Measurements from ENCODE around the gene PAK5. TPM values are rescaled to one million over a fixed set of nuclear protein-coding genes. Genes with fewer than 3 reads are reported as not detected.

PAK5 gene
- total and polyA plus RNA-seq, 11 donors = not detected

GRCh38 chr20:9758752-9759151, 80.1 kb downstream of the PAK5 start:
- no peak for ATAC-seq
- intact Hi-C loops (cut with DNase I) = no loop called here
- TF ChIP-seq POLR2A (IDR thresholded peaks at IDR 0.05) = no peak
- TF ChIP-seq, protein P1, sequence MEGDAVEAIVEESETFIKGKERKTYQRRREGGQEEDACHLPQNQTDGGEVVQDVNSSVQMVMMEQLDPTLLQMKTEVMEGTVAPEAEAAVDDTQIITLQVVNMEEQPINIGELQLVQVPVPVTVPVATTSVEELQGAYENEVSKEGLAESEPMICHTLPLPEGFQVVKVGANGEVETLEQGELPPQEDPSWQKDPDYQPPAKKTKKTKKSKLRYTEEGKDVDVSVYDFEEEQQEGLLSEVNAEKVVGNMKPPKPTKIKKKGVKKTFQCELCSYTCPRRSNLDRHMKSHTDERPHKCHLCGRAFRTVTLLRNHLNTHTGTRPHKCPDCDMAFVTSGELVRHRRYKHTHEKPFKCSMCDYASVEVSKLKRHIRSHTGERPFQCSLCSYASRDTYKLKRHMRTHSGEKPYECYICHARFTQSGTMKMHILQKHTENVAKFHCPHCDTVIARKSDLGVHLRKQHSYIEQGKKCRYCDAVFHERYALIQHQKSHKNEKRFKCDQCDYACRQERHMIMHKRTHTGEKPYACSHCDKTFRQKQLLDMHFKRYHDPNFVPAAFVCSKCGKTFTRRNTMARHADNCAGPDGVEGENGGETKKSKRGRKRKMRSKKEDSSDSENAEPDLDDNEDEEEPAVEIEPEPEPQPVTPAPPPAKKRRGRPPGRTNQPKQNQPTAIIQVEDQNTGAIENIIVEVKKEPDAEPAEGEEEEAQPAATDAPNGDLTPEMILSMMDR (IDR thresholded peaks at IDR 0.05) = no peak
- WGBS, 4 donors = 41 to 59% (median 47%) methylated on average over 1 of the region's 1 CpG
- Histone ChIP-seq H3K27ac (no peak overlapping the region), H3K4me3 (no peak overlapping the region), H3K27me3 (no peaks in the 10 kb centered on the region), H3K9me3 (peaks cover 0 to 21% (median 5%) of the 10 kb centered on the region in 12 donors), H3K36me3 (no peaks in the 10 kb centered on the region), H3K4me1 (no peaks in the 10 kb centered on the region)
- DNase-seq = no peak

DNA sequence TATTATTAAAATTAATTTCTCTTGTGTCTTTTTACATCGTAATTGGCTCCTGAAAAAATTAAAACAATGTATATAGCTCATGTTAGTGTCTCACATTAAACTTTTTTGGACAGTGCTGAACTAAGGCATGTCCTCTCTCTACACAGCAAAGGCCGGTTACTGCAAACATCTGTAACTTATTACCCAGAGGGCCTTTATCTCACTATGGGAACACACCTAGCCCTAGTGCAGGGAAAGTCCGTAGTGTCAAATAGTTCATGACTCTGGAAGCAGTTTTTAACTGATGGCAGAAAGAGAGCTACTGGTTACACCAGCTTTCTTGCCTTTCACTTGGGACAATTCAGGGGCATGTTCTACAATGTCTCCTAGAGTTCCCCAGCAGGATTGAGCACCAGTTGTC, 82.2 kb downstream of the PAK5 start:
- no peak overlapping the region for H3K27ac ChIP-seq
- peaks cover 0 to 11% (median 2%) of the 10 kb centered on the region in 12 donors for H3K9me3 ChIP-seq
- TF ChIP-seq, protein P1 (IDR thresholded peaks at IDR 0.05) = no peak
- no peak for TF ChIP-seq POLR2A (IDR thresholded peaks at IDR 0.05)
- no peak overlapping the region for H3K4me3 ChIP-seq
- H3K4me1 ChIP-seq = no peaks in the 10 kb centered on the region
- 70 to 78% (median 72%) methylated on average over 3 of the region's 3 CpGs for WGBS, 4 donors
- intact Hi-C loops (cut with DNase I) = no loop called here
- no peaks in the 10 kb centered on the region for H3K27me3 ChIP-seq
- H3K36me3 ChIP-seq = no peaks in the 10 kb centered on the region
- no peak for ATAC-seq
- DNase-seq = no peak

GRCh38 chr20:9755301-9755700, 83.6 kb downstream of the PAK5 start:
- H3K4me3 ChIP-seq = no peak overlapping the region
- WGBS, 4 donors = 28 to 62% (median 57%) methylated on average over 1 of the region's 1 CpG
- TF ChIP-seq, protein P1 (IDR thresholded peaks at IDR 0.05) = no peak
- H3K27ac ChIP-seq = no peak overlapping the region
- DNase-seq (no peak), ATAC-seq (no peak)
- no peaks in the 10 kb centered on the region for H3K4me1 ChIP-seq
- H3K27me3 ChIP-seq = no peaks in the 10 kb centered on the region
- no peaks in the 10 kb centered on the region for H3K9me3 ChIP-seq
- intact Hi-C loops (cut with DNase I) = no loop called here
- H3K36me3 ChIP-seq = no peaks in the 10 kb centered on the region

DNA sequence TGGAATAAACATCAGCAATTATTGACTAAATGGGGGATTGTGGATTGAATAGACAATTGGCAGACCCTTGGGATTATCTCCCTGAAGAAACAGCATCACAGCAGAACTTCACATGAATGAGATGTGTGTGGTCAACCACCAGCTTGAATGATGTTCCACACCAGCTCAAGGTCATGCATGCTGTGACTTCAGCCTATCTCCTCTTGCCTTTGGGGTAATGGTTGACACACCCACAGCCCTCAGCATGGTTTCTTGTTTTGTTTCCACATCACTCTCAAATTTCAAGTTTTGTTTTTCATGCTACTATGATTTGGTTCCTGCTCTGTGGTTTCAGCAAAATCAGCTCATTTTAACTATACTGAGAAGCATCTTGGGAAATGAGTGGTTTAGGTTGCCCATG, 94.3 kb downstream of the PAK5 start:
- Histone ChIP-seq H3K4me1 (no peaks in the 10 kb centered on the region), H3K27ac (no peak overlapping the region), H3K4me3 (no peak overlapping the region), H3K27me3 (no peaks in the 10 kb centered on the region), H3K9me3 (peaks cover 0 to 7% (median 0%) of the 10 kb centered on the region in 12 donors), H3K36me3 (no peaks in the 10 kb centered on the region)
- DNase-seq = no peak
- ATAC-seq = no peak
- no peak for TF ChIP-seq POLR2A (IDR thresholded peaks at IDR 0.05)
- TF ChIP-seq, protein P1 (IDR thresholded peaks at IDR 0.05) = no peak
- intact Hi-C loops (cut with DNase I) = no loop called here
